T-cell (primary cell): Measurements from ENCODE around the gene RUNX1. TPM values are rescaled to one million over a fixed set of nuclear protein-coding genes. Genes with fewer than 3 reads are reported as not detected.
"Not testable (repeated sequence)": the region's sequence is repeated elsewhere in the genome, so short reads cannot be mapped to it uniquely, and the experiment has no call there.

Experiments used
- ATAC-seq, 4 experiments: fragments of 200-7000 bp in 3 of 4; fragments of 150-1000 bp in 1 of 4; cut with Tn5 transposase; replicated peaks in 1 of 4; 1 replicate in 3 of 4; 2 replicates in 1 of 4; pipeline ENCODE4 v1.10.0; 2021; ENCODE audit warnings: moderate library complexity in 3 of 4, mild to moderate bottlenecking in 2 of 4, moderate number of reproducible peaks in 1 of 4
- CTCF ChIA-PET, 2 donors: fragments of 300-600 bp; sonication (Branson Sonifier 250); formaldehyde crosslinking; loops; one replicate each; lab custom pipeline; 2022; ENCODE audit warnings: antibody characterized with exemption in 2 of 2; lab: Charles Lee
- POLR2A ChIA-PET, 2 donors: fragments of 300-600 bp; sonication (Branson Sonifier 250); formaldehyde crosslinking; loops; one replicate each; lab custom pipeline; 2022; ENCODE audit warnings: antibody characterized with exemption in 2 of 2; lab: Charles Lee
- DNase-seq, 35 experiments: peaks; one replicate each; pipeline versions ENCODE4 v3.0.0 to v3.0.0-alpha.2; 2013 to 2023
- H3K27ac ChIP-seq: one replicate; pipeline ENCODE4 v1.5.1; 2013; ENCODE audit warnings: low read length
- H3K27me3 ChIP-seq, 2 experiments: replicated peaks in 1 of 2; 1 replicate in 1 of 2; 2 replicates in 1 of 2; pipeline versions ENCODE4 v1.6.1 to v1.7.0; 2013; ENCODE audit warnings: low read length in 1 of 2, mixed read lengths in 1 of 2; ENCODE audit not compliant: control insufficient read depth in 2 of 2, insufficient read depth in 2 of 2; ENCODE audit errors: extremely low read depth in 1 of 2
- H3K36me3 ChIP-seq, 2 donors: 1 replicate in 1 of 2; 2 replicates in 1 of 2; pipeline versions ENCODE4 v1.6.1 to v1.7.0; 2013; ENCODE audit warnings: low read length in 1 of 2; ENCODE audit not compliant: control insufficient read depth in 2 of 2, insufficient read depth in 1 of 2; ENCODE audit errors: extremely low read depth in 1 of 2
- H3K4me1 ChIP-seq, 2 experiments: 1 replicate in 1 of 2; 2 replicates in 1 of 2; pipeline versions ENCODE4 v1.6.1 to v1.7.0; 2013; ENCODE audit warnings: low read length in 2 of 2, mixed read lengths in 1 of 2; ENCODE audit not compliant: insufficient read depth in 2 of 2, control insufficient read depth in 1 of 2; ENCODE audit errors: extremely low read depth in 1 of 2
- H3K4me3 ChIP-seq, 2 donors: 1 replicate in 1 of 2; 2 replicates in 1 of 2; pipeline versions ENCODE4 v1.5.1 to v1.7.0; 2013; ENCODE audit warnings: mild to moderate bottlenecking in 2 of 2, low read length in 1 of 2, moderate library complexity in 1 of 2; ENCODE audit not compliant: control insufficient read depth in 1 of 2; ENCODE audit errors: extremely low read depth in 1 of 2
- H3K9me3 ChIP-seq: 2 replicates; pipeline ENCODE4 v1.7.0; 2013
- H3K27ac Mint-ChIP-seq, 2 donors: one replicate each; pipeline ENCODE4 v1.8.0; 2020 to 2021; ENCODE audit warnings: mild to moderate bottlenecking in 2 of 2, mixed read lengths in 2 of 2
- H3K27me3 Mint-ChIP-seq, 2 donors: one replicate each; pipeline ENCODE4 v1.8.0; 2021 to 2022; ENCODE audit warnings: mixed read lengths in 2 of 2
- H3K36me3 Mint-ChIP-seq: one replicate; pipeline ENCODE4 v1.8.0; 2021; ENCODE audit warnings: mixed read lengths
- H3K4me1 Mint-ChIP-seq, 3 donors: one replicate each; pipeline ENCODE4 v1.8.0; 2020 to 2022; ENCODE audit warnings: mixed read lengths in 3 of 3, mild to moderate bottlenecking in 1 of 3
- H3K4me3 Mint-ChIP-seq, 3 donors: one replicate each; pipeline ENCODE4 v1.8.0; 2020 to 2022; ENCODE audit warnings: mild to moderate bottlenecking in 3 of 3, mixed read lengths in 3 of 3, moderate library complexity in 3 of 3
- H3K9me3 Mint-ChIP-seq, 3 donors: one replicate each; pipeline ENCODE4 v1.8.0; 2020 to 2022; ENCODE audit warnings: mixed read lengths in 3 of 3
- WGBS: methylation state at CpG from one replicate; pipeline ENCODE4 v1.1.5; 2013; ENCODE audit warnings: missing lambda C conversion rate; ENCODE audit not compliant: insufficient coverage; 5-methylcytosine and 5-hydroxymethylcytosine counted together
- total RNA-seq, 35 experiments: library from RNA in 6 of 35; stranded (reverse) in 6 of 35; fragments of 120-200 nt in 1 of 35; gene quantifications; one replicate each; pipeline versions ENCODE4 v1.2.1 to v1.2.4 and lab custom pipeline; 2013 to 2026

RUNX1 gene
- total RNA-seq, 5 donors from 2014 or later (not counting 1 experiment from before 2014, with no cell fraction given), result 87.0 to 117 (median 104) TPM

DNA sequence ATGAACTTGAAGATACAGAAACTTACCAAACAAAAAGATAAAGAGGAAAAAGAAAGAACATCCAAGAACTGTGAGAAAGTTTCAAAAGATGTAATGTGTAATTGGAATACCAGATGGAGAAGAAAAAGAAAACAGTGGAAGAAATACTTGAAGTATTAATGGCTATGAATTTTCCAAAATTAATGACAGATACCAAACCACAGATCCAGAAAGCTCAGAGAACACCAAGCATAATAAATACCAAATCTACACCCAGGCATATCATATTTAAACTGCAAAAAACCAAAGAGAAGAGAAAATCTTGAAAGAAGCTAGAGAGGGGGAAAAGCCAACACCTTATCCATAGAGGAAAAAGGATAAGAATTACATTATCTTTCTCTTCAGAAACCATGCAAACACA, 243.9 kb downstream of the RUNX1 start:
- DNase-seq (no peak), ATAC-seq (no peak)
- Histone ChIP-seq H3K27me3 (no peaks in the 10 kb centered on the region), H3K36me3 (peaks cover 13 to 14% of the 10 kb centered on the region in 2 donors), H3K4me1 (peaks cover 0 to 35% of the 10 kb centered on the region in 2 experiments), H3K27ac (no peak overlapping the region), H3K9me3 (no peaks in the 10 kb centered on the region), H3K4me3 (no peak overlapping the region)
- Mint-ChIP-seq H3K36me3 (peaks cover 35% of the 10 kb centered on the region), H3K27me3 (no peaks in the 10 kb centered on the region), H3K4me1 (peaks cover 62 to 68% (median 67%) of the 10 kb centered on the region in 3 donors), H3K27ac (peak overlapping the region; percentile 55 to 62), H3K9me3 (no peaks in the 10 kb centered on the region), H3K4me3 (no peak overlapping the region)
- ChIA-PET CTCF (no interaction called here), POLR2A (no interaction called here)

GRCh38 chr21:34804584-34804983, 244.5 kb downstream of the RUNX1 start:
- peak overlapping the region; percentile 50 to 75 for H3K27ac Mint-ChIP-seq
- H3K27me3 ChIP-seq, H3K27ac ChIP-seq, DNase-seq, H3K4me3 ChIP-seq, H3K27me3 Mint-ChIP-seq, H3K4me3 Mint-ChIP-seq, ATAC-seq, POLR2A ChIA-PET, CTCF ChIA-PET, H3K9me3 ChIP-seq, H3K9me3 Mint-ChIP-seq: not testable (repeated sequence)
- H3K36me3 Mint-ChIP-seq, result peaks cover 38% of the 10 kb centered on the region
- WGBS, result no CpG with 5 or more reads among the region's 7 CpGs
- peaks cover 56 to 62% (median 62%) of the 10 kb centered on the region in 3 donors for H3K4me1 Mint-ChIP-seq
- Histone ChIP-seq H3K36me3 (peaks cover 14 to 19% of the 10 kb centered on the region in 2 donors), H3K4me1 (peaks cover 0 to 29% of the 10 kb centered on the region in 2 experiments)

DNA sequence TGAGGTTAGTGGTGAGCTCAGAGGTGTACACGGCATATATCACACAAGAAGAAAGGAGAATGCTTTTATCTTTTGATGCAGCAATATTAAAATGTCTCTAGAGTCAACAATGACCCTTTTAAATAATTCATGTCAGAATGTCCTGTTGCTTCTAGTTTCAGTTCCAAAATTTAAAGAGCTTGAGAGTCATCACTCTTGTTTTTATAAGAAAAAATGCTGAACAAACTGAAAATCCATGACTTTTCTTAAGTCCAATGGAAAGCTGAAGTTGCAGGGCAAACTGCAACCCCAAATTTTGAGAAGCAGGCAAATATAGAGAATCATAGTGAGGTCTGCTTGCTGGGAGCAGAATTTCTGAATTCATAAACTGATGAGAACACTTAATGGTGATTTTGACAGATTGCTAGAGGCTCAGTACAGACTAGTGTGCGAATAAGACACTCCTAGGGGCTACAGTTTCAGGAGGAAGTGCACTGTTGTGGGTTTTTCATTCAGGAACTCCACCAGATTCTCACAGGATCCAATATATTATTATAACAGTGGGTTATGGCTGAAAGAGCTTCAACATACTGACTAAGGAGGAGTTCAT, 245.2 kb downstream of the RUNX1 start:
- ChIA-PET POLR2A (interaction anchor here in 1 of 2 donors (0.6 to 0.7 kb wide), 2 partner anchors 8 to 200 kb away, joined by 3 to 4 read pairs; no protein-coding TSS in a partner anchor), CTCF (no interaction called here)
- H3K27ac ChIP-seq, result no peak overlapping the region
- H3K27me3 Mint-ChIP-seq, result no peaks in the 10 kb centered on the region
- H3K27ac Mint-ChIP-seq, result peak overlapping the region; percentile 50 to 75
- peaks cover 49 to 59% (median 55%) of the 10 kb centered on the region in 3 donors for H3K4me1 Mint-ChIP-seq
- peaks cover 16 to 26% of the 10 kb centered on the region in 2 donors for H3K36me3 ChIP-seq
- H3K4me3 Mint-ChIP-seq, result no peak overlapping the region
- H3K4me3 ChIP-seq, result no peak overlapping the region
- no CpG with 5 or more reads among the region's 2 CpGs for WGBS
- no peaks in the 10 kb centered on the region for H3K9me3 Mint-ChIP-seq
- no peaks in the 10 kb centered on the region for H3K9me3 ChIP-seq
- H3K36me3 Mint-ChIP-seq, result peaks cover 44% of the 10 kb centered on the region
- H3K27me3 ChIP-seq, result no peaks in the 10 kb centered on the region
- H3K4me1 ChIP-seq, result peaks cover 0 to 22% of the 10 kb centered on the region in 2 experiments
- DNase-seq, result no peak
- no peak for ATAC-seq

DNA sequence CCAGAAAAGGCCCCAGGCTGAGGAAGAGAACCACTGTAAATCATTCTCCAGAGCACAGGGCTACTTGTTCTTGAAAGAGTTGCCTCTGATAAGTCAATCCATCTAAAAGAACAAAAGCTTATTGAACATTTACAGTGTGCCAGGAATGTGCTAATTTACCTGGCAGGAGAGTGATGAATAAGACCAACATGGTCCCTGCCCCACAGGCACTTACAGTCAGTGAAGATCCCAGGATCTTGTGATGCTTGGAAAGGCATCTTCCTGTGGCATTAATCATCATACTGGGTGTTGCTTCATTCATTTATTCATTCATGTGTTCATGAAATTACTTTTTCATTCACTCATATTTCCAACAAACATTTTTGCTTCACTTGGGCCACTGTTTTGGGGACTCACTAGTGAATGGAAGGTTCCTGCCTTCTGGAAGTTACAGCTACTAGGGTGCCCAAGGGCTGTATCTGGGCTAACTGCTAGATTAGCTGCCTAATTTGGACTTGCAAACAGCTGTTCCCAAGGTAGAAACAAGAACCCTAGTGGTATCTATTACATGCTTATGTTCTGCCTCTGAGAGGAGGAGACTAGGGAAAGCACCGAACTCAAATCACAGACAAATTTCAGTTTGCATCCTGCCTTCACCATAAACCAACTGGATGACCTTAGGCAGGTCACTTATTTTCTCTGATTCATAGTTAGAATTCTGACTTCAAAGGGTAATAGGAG, 246.8 kb downstream of the RUNX1 start:
- Mint-ChIP-seq H3K27me3 (no peaks in the 10 kb centered on the region), H3K36me3 (peaks cover 53% of the 10 kb centered on the region), H3K4me3 (no peak overlapping the region), H3K4me1 (peaks cover 35 to 43% (median 40%) of the 10 kb centered on the region in 3 donors), H3K9me3 (no peaks in the 10 kb centered on the region), H3K27ac (peak overlapping the region; percentile 53 to 58)
- peaks cover 4 to 41% of the 10 kb centered on the region in 2 donors for H3K36me3 ChIP-seq
- DNase-seq (no peak), ATAC-seq (no peak)
- ChIA-PET CTCF (no interaction called here), POLR2A (no interaction called here)
- H3K4me1 ChIP-seq, result peaks cover 0 to 7% of the 10 kb centered on the region in 2 experiments
- H3K27me3 ChIP-seq, result no peaks in the 10 kb centered on the region
- H3K4me3 ChIP-seq, result no peak overlapping the region
- no peak overlapping the region for H3K27ac ChIP-seq
- H3K9me3 ChIP-seq, result no peaks in the 10 kb centered on the region
- no CpG with 5 or more reads among the region's 1 CpG for WGBS

DNA sequence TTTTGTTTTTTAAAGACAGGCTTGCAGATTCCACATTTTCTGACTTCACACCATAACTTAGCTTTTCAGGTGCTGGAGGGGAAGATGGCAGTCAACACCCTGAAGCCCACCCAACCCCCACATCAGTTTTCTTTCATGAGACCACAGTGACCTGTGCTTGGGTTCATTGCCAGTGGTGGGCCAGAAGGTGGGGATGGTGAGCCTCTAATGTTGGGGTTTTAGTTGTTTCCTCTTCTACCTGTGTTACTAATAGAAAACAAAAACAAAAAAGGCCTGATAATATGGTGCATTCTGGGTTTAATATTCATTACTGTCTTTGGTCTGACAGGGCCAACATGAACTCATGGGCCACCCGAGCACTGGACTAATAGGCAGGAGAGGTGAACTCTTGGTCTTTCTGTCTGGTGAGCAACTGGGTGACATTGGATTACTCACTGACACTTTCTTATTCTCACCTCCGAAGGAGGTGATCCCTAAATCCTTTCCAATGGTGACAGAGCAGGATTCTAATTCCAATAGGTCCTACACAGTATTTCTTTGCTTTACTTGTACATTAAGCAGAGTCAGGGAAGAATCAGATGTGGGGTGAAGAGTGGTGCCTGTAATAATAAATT, 247.5 kb downstream of the RUNX1 start:
- WGBS, result no CpG with 5 or more reads among the region's 2 CpGs
- H3K4me3 ChIP-seq, result no peak overlapping the region
- Mint-ChIP-seq H3K4me3 (no peak overlapping the region), H3K27me3 (no peaks in the 10 kb centered on the region), H3K4me1 (peaks cover 30 to 36% (median 32%) of the 10 kb centered on the region in 3 donors), H3K36me3 (peaks cover 57% of the 10 kb centered on the region), H3K9me3 (no peaks in the 10 kb centered on the region), H3K27ac (peak overlapping the region; percentile 2 to 58)
- DNase-seq, result peak in 4 of 35 experiments; percentile 9 to 47 (median 10)
- no peak overlapping the region for H3K27ac ChIP-seq
- ATAC-seq, result peak in 3 of 4 experiments; percentile 32 to 62 (median 38)
- H3K36me3 ChIP-seq, result peaks cover 4 to 48% of the 10 kb centered on the region in 2 donors
- no peaks in the 10 kb centered on the region for H3K9me3 ChIP-seq
- ChIA-PET POLR2A (no interaction called here), CTCF (no interaction called here)
- peaks cover 0 to 3% of the 10 kb centered on the region in 2 experiments for H3K4me1 ChIP-seq
- H3K27me3 ChIP-seq, result no peaks in the 10 kb centered on the region

DNA sequence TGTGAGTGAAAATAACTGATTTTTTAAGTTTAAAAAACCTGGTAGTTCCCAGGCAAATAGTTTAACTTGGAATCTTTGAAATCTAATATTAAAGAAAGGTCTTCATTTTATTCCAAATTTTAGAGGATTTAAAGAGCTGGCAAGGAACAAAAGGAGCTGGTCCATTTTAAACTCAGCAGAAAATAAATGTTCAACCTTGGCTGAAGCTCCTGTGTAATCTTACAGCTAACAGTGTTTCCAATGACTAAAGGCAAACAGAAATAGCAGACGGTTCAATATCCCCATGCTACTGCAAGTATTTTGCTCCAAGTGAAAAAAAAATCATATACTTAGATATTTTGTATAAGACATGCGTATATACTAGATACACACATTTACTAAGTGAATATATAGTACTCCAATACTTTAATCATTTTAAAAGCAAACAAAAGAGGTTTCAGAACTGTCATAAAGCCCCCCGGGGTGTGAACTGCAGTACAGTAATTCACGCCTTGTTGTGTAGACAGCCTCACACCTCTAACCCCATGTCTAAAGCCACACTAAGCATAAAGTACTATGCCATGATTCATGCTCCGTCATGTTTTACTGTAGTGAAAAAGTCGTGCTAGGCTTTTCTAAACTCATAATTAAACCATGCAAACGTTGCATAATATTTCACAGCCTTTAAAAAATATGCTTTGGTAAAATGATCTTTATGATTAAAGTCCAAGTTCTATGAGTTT, 248.1 kb downstream of the RUNX1 start:
- Mint-ChIP-seq H3K27ac (peak overlapping the region in 1 of 2 donors; percentile 58), H3K4me3 (no peak overlapping the region), H3K4me1 (peaks cover 23 to 31% (median 27%) of the 10 kb centered on the region in 3 donors), H3K27me3 (no peaks in the 10 kb centered on the region), H3K9me3 (no peaks in the 10 kb centered on the region), H3K36me3 (peaks cover 59% of the 10 kb centered on the region)
- WGBS, result 63% methylated on average over 2 of the region's 7 CpGs
- Histone ChIP-seq H3K4me1 (peaks cover 0 to 3% of the 10 kb centered on the region in 2 experiments), H3K4me3 (no peak overlapping the region), H3K27ac (no peak overlapping the region), H3K27me3 (no peaks in the 10 kb centered on the region), H3K9me3 (no peaks in the 10 kb centered on the region), H3K36me3 (peaks cover 4 to 54% of the 10 kb centered on the region in 2 donors)
- POLR2A ChIA-PET, result interaction anchor here in 1 of 2 donors (0.5 kb wide), 1 partner anchor 1800 kb away, joined by 9 read pairs; no protein-coding TSS in a partner anchor
- CTCF ChIA-PET, result no interaction called here
- ATAC-seq (peak in 2 of 4 experiments; percentile 29 to 32), DNase-seq (peak in 5 of 35 experiments; percentile 10 to 24 (median 18))
